Measurements from ENCODE around the gene HOXB4. TPM values are rescaled to one million over a fixed set of nuclear protein-coding genes. Genes with fewer than 3 reads are reported as not detected.

The HOXB4 gene
- polyA plus RNA-seq, 1 experiment: 5.8 TPM

DNA sequence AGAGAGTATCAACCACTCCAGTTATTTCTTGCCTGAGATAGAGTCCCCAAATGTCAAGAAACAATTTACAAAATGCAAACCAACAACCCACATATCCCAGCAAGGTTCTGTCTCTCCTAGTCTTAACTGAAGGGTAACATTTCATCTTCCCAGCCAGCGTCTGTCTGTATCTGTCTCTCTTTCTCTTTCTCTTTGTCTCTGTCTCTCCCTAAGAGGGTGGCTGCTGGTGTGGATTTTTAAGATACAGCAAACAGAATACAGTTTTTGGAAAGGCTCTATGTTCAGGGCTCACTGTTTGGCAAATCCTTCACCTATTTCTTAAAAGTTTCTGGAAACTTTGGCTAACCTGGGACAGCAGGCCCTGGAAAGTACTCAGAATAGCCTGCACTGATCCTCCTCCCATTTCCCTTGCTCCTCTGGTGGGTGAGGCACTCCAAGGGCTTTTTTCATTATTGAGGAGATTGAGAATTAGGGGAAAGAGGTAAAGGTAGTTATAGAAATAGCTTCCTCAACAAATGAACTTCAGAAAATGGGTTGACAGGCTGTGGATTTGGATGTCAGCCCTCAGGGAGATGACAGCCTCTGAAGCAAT lies 6.2 kb downstream of the HOXB4 start:
- DNase-seq (ENCODE audit: low read depth, low spot score): no peak
- CTCF ChIA-PET: interaction anchor here (0.6 kb wide), 1 partner anchor 19 kb away, joined by 3 read pairs; no protein-coding TSS in a partner anchor
- POLR2A ChIA-PET: interaction anchor here (4.5 kb wide), 1 partner anchor 16 kb away, joined by 40 read pairs; no protein-coding TSS in a partner anchor
- TF ChIP-seq, protein P1, sequence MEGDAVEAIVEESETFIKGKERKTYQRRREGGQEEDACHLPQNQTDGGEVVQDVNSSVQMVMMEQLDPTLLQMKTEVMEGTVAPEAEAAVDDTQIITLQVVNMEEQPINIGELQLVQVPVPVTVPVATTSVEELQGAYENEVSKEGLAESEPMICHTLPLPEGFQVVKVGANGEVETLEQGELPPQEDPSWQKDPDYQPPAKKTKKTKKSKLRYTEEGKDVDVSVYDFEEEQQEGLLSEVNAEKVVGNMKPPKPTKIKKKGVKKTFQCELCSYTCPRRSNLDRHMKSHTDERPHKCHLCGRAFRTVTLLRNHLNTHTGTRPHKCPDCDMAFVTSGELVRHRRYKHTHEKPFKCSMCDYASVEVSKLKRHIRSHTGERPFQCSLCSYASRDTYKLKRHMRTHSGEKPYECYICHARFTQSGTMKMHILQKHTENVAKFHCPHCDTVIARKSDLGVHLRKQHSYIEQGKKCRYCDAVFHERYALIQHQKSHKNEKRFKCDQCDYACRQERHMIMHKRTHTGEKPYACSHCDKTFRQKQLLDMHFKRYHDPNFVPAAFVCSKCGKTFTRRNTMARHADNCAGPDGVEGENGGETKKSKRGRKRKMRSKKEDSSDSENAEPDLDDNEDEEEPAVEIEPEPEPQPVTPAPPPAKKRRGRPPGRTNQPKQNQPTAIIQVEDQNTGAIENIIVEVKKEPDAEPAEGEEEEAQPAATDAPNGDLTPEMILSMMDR (IDR thresholded peaks at IDR 0.05; ENCODE audit: low read depth, low read length): no peak
- Histone ChIP-seq H3K9me3 (ENCODE audit: control insufficient read depth, insufficient read depth, low read length) (no peaks in the 10 kb centered on the region), H3K4me3 (ENCODE audit: low read depth, low read length) (peak overlapping the region; percentile 90), H3K27me3 (ENCODE audit: control insufficient read depth, insufficient read depth, low read length) (no peaks in the 10 kb centered on the region), H3K27ac (ENCODE audit: low read depth, low read length) (peak overlapping the region; percentile 94)

DNA sequence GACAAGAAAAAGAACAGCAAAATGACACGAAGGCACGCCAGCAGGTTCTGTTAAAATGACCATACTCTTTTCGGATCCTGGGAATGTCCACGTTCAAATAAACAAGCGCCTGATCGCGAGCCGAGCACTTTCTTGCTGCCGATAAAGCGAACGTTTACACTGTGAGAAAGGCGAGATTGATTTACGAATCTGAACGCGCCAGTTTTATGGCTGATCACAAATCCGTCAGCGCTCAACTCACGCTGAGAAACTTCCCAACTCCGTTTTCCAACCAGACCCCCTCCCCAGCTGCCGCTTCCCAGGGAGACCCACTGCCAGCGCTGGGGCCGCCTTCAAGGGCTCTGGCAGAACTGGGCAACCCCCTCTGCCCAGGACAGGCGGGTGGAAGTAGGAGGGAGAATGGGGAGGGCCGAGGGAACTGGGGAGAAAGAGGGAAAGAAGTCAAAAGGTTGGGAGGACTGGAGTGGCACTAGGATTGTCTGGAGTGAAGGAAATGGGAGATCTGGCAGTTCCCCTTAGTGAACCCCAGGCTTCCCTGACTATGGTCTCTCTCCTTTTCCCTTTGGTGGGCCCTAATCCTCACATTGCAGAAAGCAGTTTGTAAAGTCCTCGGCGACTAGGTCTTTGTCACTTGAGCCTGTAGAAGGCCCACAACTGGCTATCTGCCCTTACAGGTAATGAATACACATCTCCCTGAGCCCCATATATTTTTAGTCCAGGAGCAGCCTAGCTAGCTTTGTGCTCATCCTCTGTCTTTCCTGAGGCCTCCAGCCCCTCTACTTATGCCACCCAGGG lies 6.9 kb downstream of the HOXB4 start:
- Histone ChIP-seq H3K27me3 (ENCODE audit: control insufficient read depth, insufficient read depth, low read length) (no peaks in the 10 kb centered on the region), H3K9me3 (ENCODE audit: control insufficient read depth, insufficient read depth, low read length) (no peaks in the 10 kb centered on the region), H3K27ac (ENCODE audit: low read depth, low read length) (peak overlapping the region; percentile 94), H3K4me3 (ENCODE audit: low read depth, low read length) (peak overlapping the region; percentile 90)
- CTCF ChIA-PET: interaction anchor here (0.5 kb wide), 1 partner anchor 498 kb away, joined by 6 read pairs; no protein-coding TSS in a partner anchor
- TF ChIP-seq, protein P1 (IDR thresholded peaks at IDR 0.05; ENCODE audit: low read depth, low read length): no peak
- POLR2A ChIA-PET: interaction anchor here (4.5 kb wide), 1 partner anchor 15 kb away, joined by 40 read pairs; no protein-coding TSS in a partner anchor
- no peak for DNase-seq (ENCODE audit: low read depth, low spot score)

DNA sequence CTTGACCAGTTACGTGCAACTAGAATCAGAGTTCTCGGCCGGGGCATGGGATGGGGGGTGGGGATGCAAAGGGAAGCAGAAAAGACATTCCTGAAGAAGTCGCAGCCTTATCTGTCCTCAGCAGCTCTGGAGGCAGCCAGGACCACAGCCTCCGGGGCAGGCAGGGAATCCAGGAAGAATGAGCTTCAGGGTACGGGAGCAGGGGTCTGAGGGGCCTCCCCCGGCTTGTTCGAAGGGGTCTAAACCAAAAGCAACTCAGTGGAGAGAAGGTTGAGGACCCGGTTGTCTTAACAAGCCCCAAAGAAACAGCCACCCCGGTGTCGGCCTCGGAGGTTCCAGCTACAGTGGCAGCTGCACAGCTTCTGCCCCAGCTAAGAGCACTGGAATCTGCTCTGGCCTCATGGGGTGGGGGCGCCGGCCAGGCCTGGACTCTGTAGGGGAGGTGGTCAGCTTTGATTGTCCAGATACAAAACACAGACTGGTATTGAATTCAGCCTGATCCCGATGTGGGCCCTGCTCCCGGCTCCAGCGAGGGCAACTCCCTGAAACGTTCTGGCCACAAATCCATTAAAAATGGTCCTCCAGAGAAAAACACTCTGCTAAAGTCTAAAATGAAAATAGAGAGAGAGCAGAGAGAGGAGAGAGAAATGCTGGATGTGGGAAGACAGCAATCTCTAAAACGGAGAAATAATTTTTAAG lies 7.7 kb downstream of the HOXB4 start:
- TF ChIP-seq, protein P1 (IDR thresholded peaks at IDR 0.05; ENCODE audit: low read depth, low read length): no peak
- CTCF ChIA-PET: interaction anchor here (1.0 to 1.1 kb wide), 3 partner anchors 11 to 78 kb away, joined by 3 to 5 read pairs (median 3); no protein-coding TSS in a partner anchor
- Histone ChIP-seq H3K4me3 (ENCODE audit: low read depth, low read length) (peak overlapping the region; percentile 90), H3K27ac (ENCODE audit: low read depth, low read length) (peak overlapping the region; percentile 94), H3K27me3 (ENCODE audit: control insufficient read depth, insufficient read depth, low read length) (no peaks in the 10 kb centered on the region), H3K9me3 (ENCODE audit: control insufficient read depth, insufficient read depth, low read length) (no peaks in the 10 kb centered on the region)
- POLR2A ChIA-PET: interaction anchor here (0.8 to 4.5 kb wide), 6 partner anchors 8 to 24 kb away, joined by 3 to 40 read pairs (median 6); partner anchors contain the start of gene HOXB4
- no peak for DNase-seq (ENCODE audit: low read depth, low spot score)

DNA sequence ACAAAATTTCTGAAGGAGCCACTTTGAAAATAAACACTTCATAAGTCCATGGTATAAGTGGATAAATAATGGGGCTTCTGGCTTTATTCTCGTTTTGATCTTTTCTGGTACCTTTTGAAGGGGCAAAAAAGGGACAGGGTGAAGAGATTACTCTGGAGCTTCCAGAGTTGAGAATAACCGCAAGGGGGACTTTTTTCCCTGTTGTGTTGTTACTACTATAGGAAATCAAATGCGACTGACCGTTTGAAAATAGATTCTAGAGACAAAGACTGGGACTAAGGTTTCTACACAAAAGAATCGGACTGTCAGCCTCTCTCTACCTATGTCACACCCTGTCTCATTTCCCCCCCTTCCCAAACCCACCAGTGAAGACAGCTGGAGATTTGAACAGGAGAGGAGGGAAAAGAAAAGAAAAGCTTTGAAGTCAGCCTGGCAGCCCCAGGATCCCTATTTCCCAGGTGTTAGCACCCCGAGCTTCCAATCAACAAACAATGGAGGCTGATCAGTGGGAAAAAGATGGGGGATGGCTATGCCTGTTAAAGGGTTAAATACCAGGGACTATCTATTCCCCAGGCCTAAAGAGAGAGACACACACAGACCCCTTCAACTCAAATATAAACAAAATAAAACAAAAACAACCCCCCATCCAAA lies 8.4 kb downstream of the HOXB4 start:
- ChIA-PET POLR2A (interaction anchor here (0.8 to 4.5 kb wide), 7 partner anchors 8 to 24 kb away, joined by 3 to 40 read pairs (median 6); partner anchors contain the start of gene HOXB4), CTCF (interaction anchor here (1.0 to 3.3 kb wide), 4 partner anchors 10 to 218 kb away, joined by 3 to 13 read pairs (median 4); no protein-coding TSS in a partner anchor)
- peak overlapping the region; percentile 90 for H3K4me3 ChIP-seq (ENCODE audit: low read depth, low read length)
- TF ChIP-seq, protein P1 (IDR thresholded peaks at IDR 0.05; ENCODE audit: low read depth, low read length): peak; percentile 42
- H3K27ac ChIP-seq (ENCODE audit: low read depth, low read length): peak overlapping the region; percentile 94
- H3K9me3 ChIP-seq (ENCODE audit: control insufficient read depth, insufficient read depth, low read length): no peaks in the 10 kb centered on the region
- no peaks in the 10 kb centered on the region for H3K27me3 ChIP-seq (ENCODE audit: control insufficient read depth, insufficient read depth, low read length)
- DNase-seq (ENCODE audit: low read depth, low spot score): no peak
